Neural cell (in vitro differentiated cells): ENCODE measurements around the gene KHDC1L.

Experiments
- EP300 ChIP-seq: fragments of 450-650 bp; conservative IDR thresholded peaks from 2 replicates; pipeline ENCODE4 v1.6.1; 2014; ENCODE audit warnings: antibody characterized with exemption, mild to moderate bottlenecking, moderate library complexity; ENCODE audit not compliant: poor library complexity, severe bottlenecking
- EZH2 ChIP-seq: fragments of 200-600, 300-800 bp; shearing (Covaris generic), sonication (generic); IDR thresholded peaks from 2 replicates; pipeline ENCODE4 v1.6.1; 2014; ENCODE audit warnings: antibody characterized with exemption, low read length, borderline replicate concordance, mild to moderate bottlenecking; ENCODE audit not compliant: insufficient read depth, poor library complexity, severe bottlenecking
- POLR2AphosphoS5 ChIP-seq: IDR thresholded peaks from 2 replicates; pipeline ENCODE4 v1.6.1; 2012
- RAD21 ChIP-seq: fragments of 450-650 bp; conservative IDR thresholded peaks from 2 replicates; pipeline ENCODE4 v1.6.1; 2014; ENCODE audit warnings: antibody characterized with exemption, mild to moderate bottlenecking, moderate library complexity
- SMC3 ChIP-seq: fragments of 450-650 bp; conservative IDR thresholded peaks from 2 replicates; pipeline ENCODE4 v1.6.1; 2014; ENCODE audit warnings: antibody characterized with exemption, mild to moderate bottlenecking, moderate library complexity; ENCODE audit not compliant: poor library complexity
- TF ChIP-seq, protein P1 (sequence below): fragments of 450-650 bp; IDR thresholded peaks from 2 replicates; pipeline ENCODE4 v1.5.1; 2014; ENCODE audit warnings: antibody characterized with exemption, mild to moderate bottlenecking, moderate library complexity; ENCODE audit not compliant: poor library complexity, severe bottlenecking

DNA sequence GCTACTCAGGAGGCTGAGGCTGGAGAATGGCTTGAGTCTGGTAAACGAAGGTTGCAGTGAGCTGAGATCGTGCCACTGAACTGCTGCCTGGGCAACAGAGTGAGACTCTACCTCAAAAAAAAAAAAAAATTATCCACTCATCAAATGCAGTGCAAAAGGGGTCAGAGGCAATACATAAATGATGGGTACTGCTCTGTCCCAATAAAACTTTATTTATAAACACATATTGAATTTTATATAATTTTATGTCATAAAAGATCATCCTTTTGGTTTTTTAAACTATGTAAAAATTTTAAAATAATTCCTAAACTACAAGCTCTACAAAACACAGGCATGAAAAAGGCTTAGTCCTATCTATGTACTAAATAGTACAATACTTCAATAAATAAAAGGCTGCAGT is 27.4 kb upstream of the KHDC1L start:
- TF ChIP-seq, protein P1, sequence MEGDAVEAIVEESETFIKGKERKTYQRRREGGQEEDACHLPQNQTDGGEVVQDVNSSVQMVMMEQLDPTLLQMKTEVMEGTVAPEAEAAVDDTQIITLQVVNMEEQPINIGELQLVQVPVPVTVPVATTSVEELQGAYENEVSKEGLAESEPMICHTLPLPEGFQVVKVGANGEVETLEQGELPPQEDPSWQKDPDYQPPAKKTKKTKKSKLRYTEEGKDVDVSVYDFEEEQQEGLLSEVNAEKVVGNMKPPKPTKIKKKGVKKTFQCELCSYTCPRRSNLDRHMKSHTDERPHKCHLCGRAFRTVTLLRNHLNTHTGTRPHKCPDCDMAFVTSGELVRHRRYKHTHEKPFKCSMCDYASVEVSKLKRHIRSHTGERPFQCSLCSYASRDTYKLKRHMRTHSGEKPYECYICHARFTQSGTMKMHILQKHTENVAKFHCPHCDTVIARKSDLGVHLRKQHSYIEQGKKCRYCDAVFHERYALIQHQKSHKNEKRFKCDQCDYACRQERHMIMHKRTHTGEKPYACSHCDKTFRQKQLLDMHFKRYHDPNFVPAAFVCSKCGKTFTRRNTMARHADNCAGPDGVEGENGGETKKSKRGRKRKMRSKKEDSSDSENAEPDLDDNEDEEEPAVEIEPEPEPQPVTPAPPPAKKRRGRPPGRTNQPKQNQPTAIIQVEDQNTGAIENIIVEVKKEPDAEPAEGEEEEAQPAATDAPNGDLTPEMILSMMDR, result no peak
- TF ChIP-seq POLR2AphosphoS5 (no peak), RAD21 (no peak), EP300 (no peak), EZH2 (no peak), SMC3 (no peak)
